Stomach (tissue), 9 donors: Measurements from ENCODE around the gene CCDC32. TPM values are rescaled to one million over a fixed set of nuclear protein-coding genes. Genes with fewer than 3 reads are reported as not detected.
A peak's percentile ranks its signal among the peaks of the same experiment; 100 is the strongest.

Source experiments
- DNase-seq, 2 donors: peaks; one replicate each; pipeline versions ENCODE4 v3.0.0 to v3.0.0-alpha.2; 2013 to 2019
- H3K27ac ChIP-seq, 5 donors: fragments of 200-600 bp in 4 of 5; sonication (generic) in 4 of 5; one replicate each; pipeline ENCODE4 v1.5.1; 2013 to 2019; ENCODE audit warnings: mild to moderate bottlenecking in 1 of 5, moderate library complexity in 1 of 5
- H3K27me3 ChIP-seq, 3 donors: fragments of 200-600 bp; sonication (generic); one replicate each; pipeline ENCODE4 v1.5.1; 2017 to 2019; ENCODE audit warnings: mixed run types in 1 of 3
- H3K36me3 ChIP-seq, 4 donors: fragments of 200-600 bp; sonication (generic); 1 replicate in 3 of 4; 2 replicates in 1 of 4; pipeline ENCODE4 v1.5.1; 2016 to 2019
- H3K4me1 ChIP-seq, 4 donors: fragments of 200-600 bp; sonication (generic); one replicate each; pipeline ENCODE4 v1.5.1; 2016 to 2019
- H3K4me3 ChIP-seq, 4 donors: fragments of 200-600 bp; sonication (generic) in 3 of 4; one replicate each; pipeline ENCODE4 v1.5.1; 2016 to 2019; ENCODE audit warnings: mild to moderate bottlenecking in 1 of 4
- H3K9me3 ChIP-seq, 4 donors: fragments of 200-600 bp; sonication (generic); one replicate each; pipeline ENCODE4 v1.5.1; 2016 to 2019
- EP300 ChIP-seq: sonication (generic); formaldehyde crosslinking; IDR thresholded peaks from one replicate; pipeline ENCODE4 v1.6.1; 2017; ENCODE audit warnings: antibody characterized with exemption
- POLR2A ChIP-seq, 4 donors: fragments of 450-650 bp; IDR thresholded peaks; one replicate each; pipeline ENCODE4 v1.6.1; 2016; ENCODE audit warnings: antibody characterized with exemption in 4 of 4, control low read depth in 2 of 4, mild to moderate bottlenecking in 1 of 4, moderate library complexity in 1 of 4
- POLR2AphosphoS5 ChIP-seq, 3 donors: sonication (generic); formaldehyde crosslinking; IDR thresholded peaks; one replicate each; pipeline ENCODE4 v1.6.1; 2016; ENCODE audit warnings: antibody characterized with exemption in 3 of 3
- WGBS, 5 donors: extraction: QIAGEN DNeasy Blood & Tissue Kit in 3 of 5; methylation state at CpG; one replicate each; pipeline versions ENCODE4 v1.1.5 to v1.1.7; 2013 to 2018; 5-methylcytosine and 5-hydroxymethylcytosine counted together
- intact Hi-C: fragments of 100-400 bp; cut with DNase I; formaldehyde crosslinking; loops from one replicate; pipeline ENCODE4 v1.15.1; 2023; ENCODE audit warnings: low total_unique reads
- polyA plus RNA-seq, 3 donors: library from polyadenylated mRNA; stranded (reverse); fragments of 200-250 nt; gene quantifications; one replicate each; pipeline ENCODE4 v1.2.3, GENCODE V29; 2013
- total RNA-seq, 5 donors: library from RNA; depleted of rRNA; stranded (reverse); fragments of >200 nt; gene quantifications; one replicate each; pipeline versions ENCODE4 v1.1.0 to v1.2.3, GENCODE V29; 2014 to 2016
- TF ChIP-seq, protein P1 (sequence below), 7 experiments: fragments of 450-650 bp in 4 of 7; fragments of 200-600 bp in 3 of 7; sonication (generic) in 3 of 7; IDR thresholded peaks; one replicate each; pipeline ENCODE4 v1.5.1; 2016 to 2019; ENCODE audit warnings: antibody characterized with exemption in 7 of 7, control low read depth in 2 of 7, mild to moderate bottlenecking in 1 of 7
- donor health status: healthy with polysubstance abuse.
- donor health status: Bipolar disorder and iron deficiency.
- donor health status: healthy.

CCDC32 gene
- total and polyA plus RNA-seq, 8 donors, result 12.3 to 65.7 (median 30.5) TPM

DNA sequence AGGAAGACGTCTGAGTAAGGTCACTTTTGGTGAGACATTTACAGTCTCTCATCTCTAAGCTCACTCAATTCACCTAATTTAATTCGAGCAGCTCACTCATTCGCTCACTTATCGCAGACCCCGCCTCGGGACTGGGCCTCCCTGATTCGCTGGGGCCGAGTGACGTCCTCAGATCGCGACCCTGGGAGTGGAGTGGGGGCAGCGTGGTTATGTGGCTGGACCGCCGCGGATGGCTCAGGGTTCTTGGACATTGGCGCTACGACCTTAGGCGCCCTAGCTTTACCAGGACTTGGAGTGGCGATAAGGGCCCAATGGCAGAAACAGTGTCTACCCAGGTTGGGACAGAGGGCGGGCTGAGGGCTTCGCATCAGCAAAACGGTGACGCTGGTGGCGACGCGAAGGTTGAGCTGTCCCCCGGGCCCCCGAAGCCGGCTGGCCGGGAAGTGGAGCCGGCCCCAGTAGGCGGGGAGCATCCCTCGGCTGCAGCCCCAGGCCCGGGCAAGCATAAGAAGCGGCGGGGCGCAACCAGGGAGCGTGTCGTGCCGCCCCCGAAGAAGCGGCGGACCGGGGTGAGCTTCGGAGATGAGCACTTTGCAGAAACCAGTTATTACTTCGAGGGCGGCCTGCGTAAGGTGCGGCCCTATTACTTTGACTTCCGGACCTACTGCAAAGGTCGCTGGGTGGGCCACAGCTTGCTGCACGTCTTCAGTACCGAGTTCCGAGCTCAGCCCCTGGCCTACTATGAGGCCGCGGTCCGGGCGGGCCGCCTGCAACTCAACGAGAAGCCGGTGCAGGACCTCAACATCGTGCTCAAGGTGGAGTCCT is 4.5 kb upstream of the CCDC32 start, which contains the start of gene RPUSD2:
RPUSD2 (plus strand) TSS at position 171 of the 825 bp plus-strand sequence; CDS start at position 210, 39 bp downstream.
- Histone ChIP-seq H3K36me3 (peaks cover 10 to 30% (median 29%) of the 10 kb centered on the region in 4 donors), H3K9me3 (no peaks in the 10 kb centered on the region), H3K27me3 (no peaks in the 10 kb centered on the region), H3K4me3 (peak within 1 kb of the TSS; percentile 83 to 100 (median 88)), H3K27ac (peak within 1 kb of the TSS; percentile 83 to 90 (median 88)), H3K4me1 (peaks cover 19 to 31% (median 26%) of the 10 kb centered on the region in 4 donors)
- WGBS, 5 donors, result 0 to 1% (median 0%) methylated on average over 48 to 62 of the region's 62 CpGs
- TF ChIP-seq POLR2AphosphoS5 (IDR thresholded peaks at IDR 0.05) (peak; percentile 84 to 97 (median 93)), POLR2A (IDR thresholded peaks at IDR 0.05) (peak in 1 of 4 donors; percentile 45), EP300 (no peak)
- TF ChIP-seq, protein P1, sequence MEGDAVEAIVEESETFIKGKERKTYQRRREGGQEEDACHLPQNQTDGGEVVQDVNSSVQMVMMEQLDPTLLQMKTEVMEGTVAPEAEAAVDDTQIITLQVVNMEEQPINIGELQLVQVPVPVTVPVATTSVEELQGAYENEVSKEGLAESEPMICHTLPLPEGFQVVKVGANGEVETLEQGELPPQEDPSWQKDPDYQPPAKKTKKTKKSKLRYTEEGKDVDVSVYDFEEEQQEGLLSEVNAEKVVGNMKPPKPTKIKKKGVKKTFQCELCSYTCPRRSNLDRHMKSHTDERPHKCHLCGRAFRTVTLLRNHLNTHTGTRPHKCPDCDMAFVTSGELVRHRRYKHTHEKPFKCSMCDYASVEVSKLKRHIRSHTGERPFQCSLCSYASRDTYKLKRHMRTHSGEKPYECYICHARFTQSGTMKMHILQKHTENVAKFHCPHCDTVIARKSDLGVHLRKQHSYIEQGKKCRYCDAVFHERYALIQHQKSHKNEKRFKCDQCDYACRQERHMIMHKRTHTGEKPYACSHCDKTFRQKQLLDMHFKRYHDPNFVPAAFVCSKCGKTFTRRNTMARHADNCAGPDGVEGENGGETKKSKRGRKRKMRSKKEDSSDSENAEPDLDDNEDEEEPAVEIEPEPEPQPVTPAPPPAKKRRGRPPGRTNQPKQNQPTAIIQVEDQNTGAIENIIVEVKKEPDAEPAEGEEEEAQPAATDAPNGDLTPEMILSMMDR (IDR thresholded peaks at IDR 0.05), result no peak
- intact Hi-C loops, result no loop called here
- DNase-seq, result peak; percentile 94 to 97

DNA sequence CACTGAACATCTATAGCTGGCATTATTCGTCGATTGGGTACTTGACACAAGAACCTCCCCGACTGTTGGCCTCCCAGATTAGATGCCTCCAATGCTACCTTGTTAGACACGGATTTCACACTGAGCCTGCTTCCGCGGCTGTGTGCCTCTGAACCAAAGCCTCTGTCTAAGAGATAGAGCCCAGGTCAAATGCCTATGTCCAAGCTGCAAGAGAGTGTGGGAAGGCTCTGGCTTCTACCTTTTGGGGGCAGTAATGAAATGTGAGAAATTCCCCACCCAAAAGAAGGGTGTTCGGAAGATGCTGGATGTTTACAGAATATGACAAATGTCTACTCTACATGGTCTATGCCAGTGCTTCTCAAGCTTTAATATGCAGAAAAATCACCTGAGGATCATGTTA is 2.3 kb upstream of the CCDC32 start:
- DNase-seq, result no peak
- 24 to 53% (median 37%) methylated on average over 7 of the region's 7 CpGs for WGBS, 5 donors
- H3K36me3 ChIP-seq, result peaks cover 0 to 15% (median 13%) of the 10 kb centered on the region in 4 donors
- no peak overlapping the region for H3K4me3 ChIP-seq
- peaks cover 19 to 53% (median 42%) of the 10 kb centered on the region in 4 donors for H3K4me1 ChIP-seq
- H3K27me3 ChIP-seq, result no peaks in the 10 kb centered on the region
- TF ChIP-seq, protein P1 (IDR thresholded peaks at IDR 0.05), result no peak
- TF ChIP-seq POLR2AphosphoS5 (IDR thresholded peaks at IDR 0.05) (no peak), POLR2A (IDR thresholded peaks at IDR 0.05) (no peak), EP300 (no peak)
- H3K27ac ChIP-seq, result no peak overlapping the region
- no peaks in the 10 kb centered on the region for H3K9me3 ChIP-seq
- intact Hi-C loops, result no loop called here

DNA sequence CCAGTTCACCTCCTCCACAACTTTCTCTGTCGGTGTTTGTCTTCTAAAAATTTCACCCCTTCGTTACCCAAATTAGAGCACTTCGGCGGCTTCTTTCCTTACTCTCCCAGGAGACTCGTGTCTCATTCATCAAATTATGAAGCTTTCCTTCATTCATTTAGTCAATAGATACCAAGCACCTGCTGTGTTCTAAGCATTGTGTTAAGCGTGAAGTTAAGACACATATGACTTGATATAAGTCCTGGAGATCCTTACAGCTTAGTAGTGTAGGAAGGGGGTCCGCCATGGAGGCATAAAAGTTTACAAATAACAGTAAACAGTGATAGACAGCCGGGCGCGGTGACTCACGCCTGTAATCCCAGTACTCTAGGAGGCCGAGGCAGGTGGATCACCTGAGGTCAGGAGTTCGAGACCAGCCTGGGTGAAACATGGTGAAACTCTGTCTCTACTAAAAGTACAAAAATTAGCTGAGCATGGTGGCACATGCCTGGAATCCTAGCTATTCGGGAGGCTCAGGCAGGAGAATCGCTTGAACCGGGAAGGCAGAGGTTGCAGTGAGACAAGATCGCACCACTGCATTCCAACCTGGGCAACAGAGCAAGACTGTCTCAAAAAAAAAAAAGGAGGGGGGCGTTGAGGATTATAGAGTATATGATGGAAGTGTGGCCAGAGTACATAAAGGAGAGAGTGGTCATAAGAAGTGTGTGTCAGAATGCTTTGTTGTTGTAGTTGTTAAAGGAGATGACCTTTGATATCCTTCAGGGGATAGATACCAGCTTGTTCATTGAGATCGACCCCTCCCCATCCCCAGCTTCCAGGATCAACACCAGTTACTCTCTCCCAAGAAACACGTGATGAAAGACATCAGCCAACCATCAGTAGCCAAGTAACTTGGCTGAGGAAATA is 744 bp upstream of the CCDC32 start:
- Histone ChIP-seq H3K9me3 (no peaks in the 10 kb centered on the region), H3K4me3 (peak overlapping the region; percentile 59 to 94 (median 76)), H3K36me3 (peaks cover 0 to 22% (median 19%) of the 10 kb centered on the region in 4 donors), H3K4me1 (peaks cover 11 to 60% (median 42%) of the 10 kb centered on the region in 4 donors), H3K27me3 (no peaks in the 10 kb centered on the region), H3K27ac (peak overlapping the region; percentile 13 to 98 (median 94))
- 36 to 43% (median 41%) methylated on average over 17 to 20 of the region's 20 CpGs for WGBS, 5 donors
- no peak for DNase-seq
- intact Hi-C loops, result no loop called here
- no peak for TF ChIP-seq EP300
- no peak for TF ChIP-seq POLR2AphosphoS5 (IDR thresholded peaks at IDR 0.05)
- TF ChIP-seq, protein P1 (IDR thresholded peaks at IDR 0.05), result no peak
- TF ChIP-seq POLR2A (IDR thresholded peaks at IDR 0.05), result no peak

DNA sequence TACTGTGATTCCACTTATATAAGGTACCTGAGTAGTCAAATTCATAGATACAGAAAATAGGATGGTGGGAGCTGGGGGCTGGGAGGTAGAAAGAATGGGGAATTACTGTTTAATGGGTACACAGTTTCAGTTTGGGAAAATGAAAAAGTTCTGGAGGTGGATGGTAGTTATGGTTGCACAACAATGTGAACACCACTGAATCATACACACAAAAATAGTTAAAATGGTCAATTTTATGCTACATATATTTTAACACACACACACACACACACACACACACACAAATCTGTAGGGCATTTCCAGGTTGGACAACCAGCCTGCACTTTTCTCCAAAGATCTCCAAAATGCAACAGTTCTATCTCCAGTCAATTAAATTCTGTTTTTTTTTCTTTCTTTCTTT is 1.4 kb downstream of the CCDC32 start:
- no peak for DNase-seq
- Histone ChIP-seq H3K27ac (no peak overlapping the region), H3K4me3 (peak overlapping the region in 1 of 4 donors; percentile 68), H3K4me1 (peaks cover 4 to 49% (median 31%) of the 10 kb centered on the region in 4 donors), H3K9me3 (no peaks in the 10 kb centered on the region), H3K27me3 (no peaks in the 10 kb centered on the region), H3K36me3 (peaks cover 0 to 23% (median 21%) of the 10 kb centered on the region in 4 donors)
- intact Hi-C loops, result no loop called here
- TF ChIP-seq POLR2A (IDR thresholded peaks at IDR 0.05) (no peak), POLR2AphosphoS5 (IDR thresholded peaks at IDR 0.05) (no peak), EP300 (no peak)
- TF ChIP-seq, protein P1 (IDR thresholded peaks at IDR 0.05), result no peak
